IMR-90 (cell line): ENCODE data around the gene SF3A1. TPM values are rescaled to one million over a fixed set of nuclear protein-coding genes. Genes with fewer than 3 reads are reported as not detected.

Source experiments
- polyA plus RNA-seq, 3 experiments: library from polyadenylated mRNA; depleted of rRNA; stranded (reverse); fragments of >200 nt; gene quantifications; 2 replicates each; pipeline ENCODE4 v1.2.3, GENCODE V29; 2012; ENCODE audit warnings: low replicate concordance in 1 of 3
- total RNA-seq: library from RNA; depleted of rRNA; stranded (reverse); fragments of >200 nt; gene quantifications from 2 replicates; pipeline ENCODE4 v1.2.3, GENCODE V29; 2012; rRNA removed

The SF3A1 gene
- total and polyA plus RNA-seq, 2 of the 4 experiments (the other 2 are of a cell fraction) = 36.9 to 67.2 TPM

Other genes with a start within 250 kb of the SF3A1 start
- gene LIF, start 110.1 kb downstream of the SF3A1 start, total RNA-seq = 79.4 and 130 TPM in 2 replicates
- 203 and 214 TPM in 2 replicates for gene LIF, start 110.1 kb downstream of the SF3A1 start, polyA plus RNA-seq (2012; rRNA removed)
- not detected in 2 replicates for gene OSM, start 90.0 kb downstream of the SF3A1 start, total RNA-seq
- gene OSM, start 90.0 kb downstream of the SF3A1 start, polyA plus RNA-seq (2012; rRNA removed) = not detected in 2 replicates
- gene CASTOR1, start 67.4 kb downstream of the SF3A1 start, total RNA-seq = 10.6 and 11.7 TPM in 2 replicates
- 23.5 and 26.9 TPM in 2 replicates for gene CASTOR1, start 67.4 kb downstream of the SF3A1 start, polyA plus RNA-seq (2012; rRNA removed)
- 16.3 and 18.9 TPM in 2 replicates for gene TBC1D10A, start 30.0 kb downstream of the SF3A1 start, total RNA-seq
- gene TBC1D10A, start 30.0 kb downstream of the SF3A1 start, polyA plus RNA-seq (2012; rRNA removed) = 33.1 and 34.4 TPM in 2 replicates
- gene CCDC157, start 113 bp upstream of the SF3A1 start, total RNA-seq = 0.83 and 0.90 TPM in 2 replicates
- gene CCDC157, start 113 bp upstream of the SF3A1 start, polyA plus RNA-seq (2012; rRNA removed) = 2.2 and 2.6 TPM in 2 replicates
- gene RNF215, start 30.5 kb upstream of the SF3A1 start, total RNA-seq = 13.6 and 15.8 TPM in 2 replicates
- gene RNF215, start 30.5 kb upstream of the SF3A1 start, polyA plus RNA-seq (2012; rRNA removed) = 21.4 and 21.9 TPM in 2 replicates
- gene SEC14L2, start 40.1 kb upstream of the SF3A1 start, total RNA-seq = 37.8 and 54.8 TPM in 2 replicates
- gene SEC14L2, start 40.1 kb upstream of the SF3A1 start, polyA plus RNA-seq (2012; rRNA removed) = 24.0 and 38.7 TPM in 2 replicates
- 5.6 and 7.3 TPM in 2 replicates for gene MTFP1, start 68.9 kb upstream of the SF3A1 start, total RNA-seq
- gene MTFP1, start 68.9 kb upstream of the SF3A1 start, polyA plus RNA-seq (2012; rRNA removed) = 7.7 and 8.1 TPM in 2 replicates
- not detected in 2 replicates for gene SEC14L3, start 115.1 kb upstream of the SF3A1 start, total RNA-seq
- gene SEC14L3, start 115.1 kb upstream of the SF3A1 start, polyA plus RNA-seq (2012; rRNA removed) = not detected in 2 replicates
- gene SEC14L4, start 148.8 kb upstream of the SF3A1 start, total RNA-seq = not detected in 2 replicates
- not detected in 2 replicates for gene SEC14L4, start 148.8 kb upstream of the SF3A1 start, polyA plus RNA-seq (2012; rRNA removed)
- not detected in 2 replicates for gene SEC14L6, start 189.8 kb upstream of the SF3A1 start, total RNA-seq
- 0.09 TPM in 1 of 2 replicates, not detected in the other for gene SEC14L6, start 189.8 kb upstream of the SF3A1 start, polyA plus RNA-seq (2012; rRNA removed)
- gene GAL3ST1, start 217.8 kb upstream of the SF3A1 start, total RNA-seq = not detected in 2 replicates
- not detected in 2 replicates for gene GAL3ST1, start 217.8 kb upstream of the SF3A1 start, polyA plus RNA-seq (2012; rRNA removed)
- 118 and 142 TPM in 2 replicates for gene PES1, start 235.0 kb upstream of the SF3A1 start, total RNA-seq
- 113 and 120 TPM in 2 replicates for gene PES1, start 235.0 kb upstream of the SF3A1 start, polyA plus RNA-seq (2012; rRNA removed)